Measurements from ENCODE around the gene DNM3. TPM values are rescaled to one million over a fixed set of nuclear protein-coding genes. Genes with fewer than 3 reads are reported as not detected.

The DNM3 gene
- polyA plus RNA-seq, 2 donors, result 0.53 to 0.76 TPM

DNA sequence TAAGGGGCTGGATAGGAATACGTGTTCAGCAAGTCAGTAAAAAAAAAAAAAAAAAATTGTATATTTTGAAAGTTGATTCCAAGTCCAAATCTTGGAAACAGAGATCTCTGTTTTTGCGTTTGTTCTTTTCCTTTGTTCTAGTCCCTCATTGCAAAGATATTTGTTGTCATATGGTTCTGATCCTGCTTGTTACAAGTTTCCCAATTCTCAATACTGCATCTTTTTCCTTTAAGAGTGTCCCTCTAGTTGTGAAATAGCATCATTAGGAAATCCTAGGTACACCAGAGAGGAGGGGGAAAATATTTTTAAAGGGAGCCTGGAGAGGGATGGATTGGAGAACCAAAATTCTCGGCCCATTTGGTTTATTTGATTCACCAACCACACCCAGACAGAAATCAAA, 426.9 kb downstream of the DNM3 start:
- no peak overlapping the region for H3K27ac ChIP-seq (ENCODE audit: low read depth in 2 of 2, low read length in 1 of 2)

DNA sequence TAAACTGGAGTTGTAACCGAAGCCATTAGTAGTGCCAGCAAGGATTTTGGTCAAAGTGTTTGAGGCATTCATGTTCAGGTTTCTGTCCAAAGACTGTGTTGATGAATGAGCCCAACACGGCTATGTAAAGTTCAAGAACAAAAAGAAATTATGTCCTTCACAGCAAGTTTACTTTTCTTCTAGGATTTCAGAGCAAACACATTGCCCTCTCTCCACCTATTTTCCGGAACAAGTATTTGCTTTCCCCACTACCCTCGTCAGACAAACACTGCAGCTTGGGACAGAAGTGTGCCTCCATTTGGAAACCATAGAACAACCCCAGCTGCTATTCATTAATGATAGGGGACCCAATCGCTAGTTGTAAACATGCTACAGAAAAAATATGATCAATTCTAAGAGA, 427.8 kb downstream of the DNM3 start:
- no peak overlapping the region for H3K4me3 ChIP-seq (ENCODE audit: low read depth in 1 of 2, low read length in 2 of 2)
- no peak overlapping the region for H3K27ac ChIP-seq (ENCODE audit: low read depth in 2 of 2, low read length in 1 of 2)
- 71 to 75% methylated on average over 5 of the region's 5 CpGs for WGBS, 2 donors
- no peaks in the 10 kb centered on the region for H3K27me3 ChIP-seq (ENCODE audit: control insufficient read depth in 1 of 2, insufficient read depth in 2 of 2, low read length in 2 of 2)
- H3K36me3 ChIP-seq (ENCODE audit: control insufficient read depth in 2 of 2, insufficient read depth in 2 of 2, low read length in 1 of 2), result no peaks in the 10 kb centered on the region
- H3K9me3 ChIP-seq (ENCODE audit: control insufficient read depth in 2 of 2, insufficient read depth in 1 of 2, low read depth in 1 of 2, low read length in 1 of 2), result no peaks in the 10 kb centered on the region
- no peaks in the 10 kb centered on the region for H3K4me1 ChIP-seq (ENCODE audit: control insufficient read depth in 2 of 2, insufficient read depth in 2 of 2, low read length in 1 of 2)

More for the DNA sequence above, 426.9 kb downstream of the DNM3 start:
- Histone ChIP-seq H3K36me3 (ENCODE audit: control insufficient read depth in 2 of 2, insufficient read depth in 2 of 2, low read length in 1 of 2) (no peaks in the 10 kb centered on the region), H3K9me3 (ENCODE audit: control insufficient read depth in 2 of 2, insufficient read depth in 1 of 2, low read depth in 1 of 2, low read length in 1 of 2) (no peaks in the 10 kb centered on the region), H3K4me3 (ENCODE audit: low read depth in 1 of 2, low read length in 2 of 2) (no peak overlapping the region), H3K4me1 (ENCODE audit: control insufficient read depth in 2 of 2, insufficient read depth in 2 of 2, low read length in 1 of 2) (no peaks in the 10 kb centered on the region), H3K27me3 (ENCODE audit: control insufficient read depth in 1 of 2, insufficient read depth in 2 of 2, low read length in 2 of 2) (no peaks in the 10 kb centered on the region)
- 85 to 86% methylated on average over 3 of the region's 3 CpGs for WGBS, 2 donors

DNA sequence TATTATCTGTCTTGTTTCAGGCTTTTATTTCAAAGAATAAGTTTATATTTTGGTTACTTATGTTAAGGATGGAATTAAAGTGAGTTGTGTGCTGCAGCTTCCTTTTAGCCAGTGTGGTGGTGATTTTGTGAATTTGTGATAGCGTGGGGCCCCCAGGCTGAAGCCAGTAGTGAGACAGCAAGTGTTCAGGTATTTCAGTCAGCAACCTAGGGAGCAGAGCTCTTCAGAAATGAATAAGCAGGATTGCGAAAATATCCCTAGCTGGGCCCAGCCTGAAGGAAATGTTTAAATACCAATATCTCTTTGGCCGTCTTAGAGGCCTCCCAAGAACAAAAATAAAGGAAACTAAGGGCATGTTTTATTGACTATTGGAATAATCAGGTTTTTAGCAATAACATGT, 428.3 kb downstream of the DNM3 start:
- Histone ChIP-seq H3K27ac (ENCODE audit: low read depth in 2 of 2, low read length in 1 of 2) (no peak overlapping the region), H3K36me3 (ENCODE audit: control insufficient read depth in 2 of 2, insufficient read depth in 2 of 2, low read length in 1 of 2) (no peaks in the 10 kb centered on the region), H3K27me3 (ENCODE audit: control insufficient read depth in 1 of 2, insufficient read depth in 2 of 2, low read length in 2 of 2) (no peaks in the 10 kb centered on the region), H3K4me3 (ENCODE audit: low read depth in 1 of 2, low read length in 2 of 2) (no peak overlapping the region), H3K9me3 (ENCODE audit: control insufficient read depth in 2 of 2, insufficient read depth in 1 of 2, low read depth in 1 of 2, low read length in 1 of 2) (no peaks in the 10 kb centered on the region), H3K4me1 (ENCODE audit: control insufficient read depth in 2 of 2, insufficient read depth in 2 of 2, low read length in 1 of 2) (no peaks in the 10 kb centered on the region)
- 75 to 83% methylated on average over 3 of the region's 3 CpGs for WGBS, 2 donors

DNA sequence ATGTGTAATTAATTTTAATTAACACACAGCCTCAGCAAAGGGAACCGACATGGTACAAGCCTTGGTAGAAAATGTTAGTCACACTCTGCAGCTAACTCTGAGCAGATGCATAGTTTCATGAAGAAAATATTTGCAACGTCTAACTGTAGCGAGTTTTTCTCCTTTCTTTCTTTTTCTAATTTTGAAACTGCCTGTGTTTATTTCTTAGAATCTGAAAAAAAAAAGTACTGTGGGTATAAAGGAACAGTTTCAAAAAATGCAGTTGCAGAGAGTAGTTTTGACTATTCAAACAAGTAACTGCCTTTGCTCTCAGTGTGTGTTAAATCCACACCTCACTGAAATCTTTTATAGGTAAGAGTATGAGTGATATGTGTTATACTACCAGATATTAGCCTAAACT, 429.3 kb downstream of the DNM3 start:
- 37 to 40% methylated on average over 3 of the region's 3 CpGs for WGBS, 2 donors

GRCh38 chr1:172272087-172272486, 430.8 kb downstream of the DNM3 start:
- Histone ChIP-seq H3K27me3 (ENCODE audit: control insufficient read depth in 1 of 2, insufficient read depth in 2 of 2, low read length in 2 of 2) (no peaks in the 10 kb centered on the region), H3K4me1 (ENCODE audit: control insufficient read depth in 2 of 2, insufficient read depth in 2 of 2, low read length in 1 of 2) (no peaks in the 10 kb centered on the region), H3K36me3 (ENCODE audit: control insufficient read depth in 2 of 2, insufficient read depth in 2 of 2, low read length in 1 of 2) (no peaks in the 10 kb centered on the region), H3K9me3 (ENCODE audit: control insufficient read depth in 2 of 2, insufficient read depth in 1 of 2, low read depth in 1 of 2, low read length in 1 of 2) (no peaks in the 10 kb centered on the region), H3K27ac (ENCODE audit: low read depth in 2 of 2, low read length in 1 of 2) (no peak overlapping the region), H3K4me3 (ENCODE audit: low read depth in 1 of 2, low read length in 2 of 2) (no peak overlapping the region)
- WGBS, 2 donors, result 0 to 7% methylated on average over 1 of the region's 1 CpG

More for the DNA sequence above, 429.3 kb downstream of the DNM3 start:
- Histone ChIP-seq H3K9me3 (ENCODE audit: control insufficient read depth in 2 of 2, insufficient read depth in 1 of 2, low read depth in 1 of 2, low read length in 1 of 2) (no peaks in the 10 kb centered on the region), H3K36me3 (ENCODE audit: control insufficient read depth in 2 of 2, insufficient read depth in 2 of 2, low read length in 1 of 2) (no peaks in the 10 kb centered on the region), H3K4me1 (ENCODE audit: control insufficient read depth in 2 of 2, insufficient read depth in 2 of 2, low read length in 1 of 2) (no peaks in the 10 kb centered on the region), H3K27ac (ENCODE audit: low read depth in 2 of 2, low read length in 1 of 2) (no peak overlapping the region), H3K27me3 (ENCODE audit: control insufficient read depth in 1 of 2, insufficient read depth in 2 of 2, low read length in 2 of 2) (no peaks in the 10 kb centered on the region), H3K4me3 (ENCODE audit: low read depth in 1 of 2, low read length in 2 of 2) (no peak overlapping the region)

DNA sequence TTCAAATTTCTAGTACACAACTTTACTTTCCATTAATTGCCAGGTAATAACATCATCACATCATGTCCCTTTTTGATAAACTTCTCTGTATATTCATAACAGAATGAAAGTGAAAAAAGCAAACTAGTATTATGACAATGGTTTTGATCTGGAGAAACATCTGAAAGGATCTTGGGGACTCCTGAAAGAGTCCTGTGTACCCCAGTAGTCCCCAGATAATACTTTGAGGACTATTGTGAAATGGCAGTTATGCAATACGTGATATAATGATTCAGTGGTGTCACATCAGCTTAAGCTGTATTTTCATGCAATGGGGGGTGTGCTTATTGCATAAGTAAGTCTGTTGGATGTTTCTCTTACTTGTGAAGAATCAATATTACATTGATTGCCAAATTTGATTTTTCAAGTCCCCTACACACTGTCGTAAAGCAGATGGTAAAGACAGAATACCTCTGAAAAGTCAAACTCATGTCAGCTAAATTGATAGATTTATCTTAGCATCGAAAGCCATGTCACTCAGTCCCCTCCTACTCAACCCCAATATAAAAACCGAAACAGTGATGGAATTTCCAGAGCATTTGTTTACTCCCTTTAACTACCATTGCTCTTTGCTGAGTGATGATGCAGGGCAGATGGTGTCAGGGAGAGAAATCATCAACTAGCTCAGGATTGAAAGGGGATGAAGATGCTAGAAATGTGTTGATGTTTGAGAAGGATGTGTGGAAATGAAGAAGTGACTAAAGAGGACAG, 432.5 kb downstream of the DNM3 start:
- H3K27ac ChIP-seq (ENCODE audit: low read depth in 2 of 2, low read length in 1 of 2), result no peak overlapping the region
- no peaks in the 10 kb centered on the region for H3K36me3 ChIP-seq (ENCODE audit: control insufficient read depth in 2 of 2, insufficient read depth in 2 of 2, low read length in 1 of 2)
- no peaks in the 10 kb centered on the region for H3K27me3 ChIP-seq (ENCODE audit: control insufficient read depth in 1 of 2, insufficient read depth in 2 of 2, low read length in 2 of 2)
- H3K9me3 ChIP-seq (ENCODE audit: control insufficient read depth in 2 of 2, insufficient read depth in 1 of 2, low read depth in 1 of 2, low read length in 1 of 2), result no peaks in the 10 kb centered on the region
- H3K4me3 ChIP-seq (ENCODE audit: low read depth in 1 of 2, low read length in 2 of 2), result no peak overlapping the region
- no peaks in the 10 kb centered on the region for H3K4me1 ChIP-seq (ENCODE audit: control insufficient read depth in 2 of 2, insufficient read depth in 2 of 2, low read length in 1 of 2)
- WGBS, 2 donors, result 83 to 84% methylated on average over 4 of the region's 4 CpGs

DNA sequence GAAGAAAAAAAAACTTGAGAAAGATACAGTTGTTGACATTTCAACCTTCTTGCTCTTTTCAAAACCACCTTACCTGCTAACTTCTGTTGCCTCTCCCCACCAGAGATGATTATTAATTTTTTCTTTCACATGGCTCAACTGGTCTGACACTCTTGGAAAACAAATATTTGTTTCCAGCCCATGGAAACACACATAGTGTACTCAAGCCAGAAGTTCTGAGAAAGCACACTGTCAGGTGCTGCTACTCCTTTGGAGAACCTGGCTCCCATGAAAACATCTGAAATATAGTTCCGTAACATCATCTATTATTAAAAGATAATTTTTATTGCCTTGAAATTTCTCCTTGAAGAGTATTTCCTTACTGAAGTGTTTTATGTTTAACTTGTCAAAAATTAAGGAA, 434.2 kb downstream of the DNM3 start:
- 85 to 96% methylated on average over 1 of the region's 1 CpG for WGBS, 2 donors
- Histone ChIP-seq H3K4me3 (ENCODE audit: low read depth in 1 of 2, low read length in 2 of 2) (no peak overlapping the region), H3K4me1 (ENCODE audit: control insufficient read depth in 2 of 2, insufficient read depth in 2 of 2, low read length in 1 of 2) (no peaks in the 10 kb centered on the region), H3K27ac (ENCODE audit: low read depth in 2 of 2, low read length in 1 of 2) (no peak overlapping the region), H3K36me3 (ENCODE audit: control insufficient read depth in 2 of 2, insufficient read depth in 2 of 2, low read length in 1 of 2) (no peaks in the 10 kb centered on the region), H3K27me3 (ENCODE audit: control insufficient read depth in 1 of 2, insufficient read depth in 2 of 2, low read length in 2 of 2) (no peaks in the 10 kb centered on the region), H3K9me3 (ENCODE audit: control insufficient read depth in 2 of 2, insufficient read depth in 1 of 2, low read depth in 1 of 2, low read length in 1 of 2) (no peaks in the 10 kb centered on the region)

GRCh38 chr1:172276120-172276818, 435.0 kb downstream of the DNM3 start:
- no peaks in the 10 kb centered on the region for H3K4me1 ChIP-seq (ENCODE audit: control insufficient read depth in 2 of 2, insufficient read depth in 2 of 2, low read length in 1 of 2)
- WGBS, 2 donors, result 44 to 47% methylated on average over 2 of the region's 2 CpGs
- H3K27ac ChIP-seq (ENCODE audit: low read depth in 2 of 2, low read length in 1 of 2), result no peak overlapping the region
- no peaks in the 10 kb centered on the region for H3K9me3 ChIP-seq (ENCODE audit: control insufficient read depth in 2 of 2, insufficient read depth in 1 of 2, low read depth in 1 of 2, low read length in 1 of 2)
- H3K4me3 ChIP-seq (ENCODE audit: low read depth in 1 of 2, low read length in 2 of 2), result no peak overlapping the region
- H3K36me3 ChIP-seq (ENCODE audit: control insufficient read depth in 2 of 2, insufficient read depth in 2 of 2, low read length in 1 of 2), result no peaks in the 10 kb centered on the region
- no peaks in the 10 kb centered on the region for H3K27me3 ChIP-seq (ENCODE audit: control insufficient read depth in 1 of 2, insufficient read depth in 2 of 2, low read length in 2 of 2)

DNA sequence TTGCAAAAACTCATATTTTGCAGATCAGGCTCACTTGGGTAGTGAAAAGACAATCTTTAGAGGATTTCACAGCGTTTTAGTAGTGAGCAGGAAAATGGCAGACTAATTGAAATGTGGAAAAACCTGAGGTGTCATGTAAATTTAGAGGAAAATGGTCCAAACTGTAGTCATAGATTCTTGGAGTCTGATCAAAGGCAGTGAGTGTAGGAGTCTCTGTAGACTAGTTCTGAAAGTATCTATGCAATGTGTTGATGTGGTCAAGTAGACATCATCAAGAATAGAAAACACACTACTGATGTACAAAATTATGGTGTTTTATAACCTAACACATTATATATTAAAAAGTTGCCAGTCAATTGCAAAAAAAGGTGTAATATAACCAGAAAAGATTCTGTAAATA, 436.0 kb downstream of the DNM3 start:
- H3K27me3 ChIP-seq (ENCODE audit: control insufficient read depth in 1 of 2, insufficient read depth in 2 of 2, low read length in 2 of 2), result no peaks in the 10 kb centered on the region
- H3K4me3 ChIP-seq (ENCODE audit: low read depth in 1 of 2, low read length in 2 of 2), result no peak overlapping the region
- H3K36me3 ChIP-seq (ENCODE audit: control insufficient read depth in 2 of 2, insufficient read depth in 2 of 2, low read length in 1 of 2), result no peaks in the 10 kb centered on the region
- 75 to 87% methylated on average over 1 of the region's 1 CpG for WGBS, 2 donors
- no peaks in the 10 kb centered on the region for H3K4me1 ChIP-seq (ENCODE audit: control insufficient read depth in 2 of 2, insufficient read depth in 2 of 2, low read length in 1 of 2)
- no peak overlapping the region for H3K27ac ChIP-seq (ENCODE audit: low read depth in 2 of 2, low read length in 1 of 2)
- no peaks in the 10 kb centered on the region for H3K9me3 ChIP-seq (ENCODE audit: control insufficient read depth in 2 of 2, insufficient read depth in 1 of 2, low read depth in 1 of 2, low read length in 1 of 2)

DNA sequence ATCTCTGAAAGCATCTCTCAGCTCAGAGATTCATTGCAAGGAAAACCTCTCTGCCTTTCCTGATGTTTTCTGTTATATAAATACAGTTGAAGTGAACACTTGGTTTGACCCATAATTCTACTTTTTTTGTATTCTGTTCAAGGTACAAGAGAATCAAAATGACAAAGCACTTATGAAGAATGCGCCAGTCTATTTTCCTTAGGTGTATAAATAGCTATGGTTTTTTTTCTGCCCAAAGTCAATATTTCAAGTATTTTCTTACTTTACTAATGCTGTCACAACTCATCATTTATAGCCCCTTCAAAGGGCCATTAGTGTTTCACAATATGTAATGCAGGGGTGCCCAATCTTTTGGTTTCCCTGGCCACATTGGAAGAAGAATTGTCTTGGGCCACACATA, 436.7 kb downstream of the DNM3 start:
- Histone ChIP-seq H3K27me3 (ENCODE audit: control insufficient read depth in 1 of 2, insufficient read depth in 2 of 2, low read length in 2 of 2) (no peaks in the 10 kb centered on the region), H3K4me1 (ENCODE audit: control insufficient read depth in 2 of 2, insufficient read depth in 2 of 2, low read length in 1 of 2) (no peaks in the 10 kb centered on the region), H3K4me3 (ENCODE audit: low read depth in 1 of 2, low read length in 2 of 2) (no peak overlapping the region), H3K27ac (ENCODE audit: low read depth in 2 of 2, low read length in 1 of 2) (no peak overlapping the region), H3K9me3 (ENCODE audit: control insufficient read depth in 2 of 2, insufficient read depth in 1 of 2, low read depth in 1 of 2, low read length in 1 of 2) (no peaks in the 10 kb centered on the region), H3K36me3 (ENCODE audit: control insufficient read depth in 2 of 2, insufficient read depth in 2 of 2, low read length in 1 of 2) (no peaks in the 10 kb centered on the region)
- 94 to 98% methylated on average over 1 of the region's 1 CpG for WGBS, 2 donors
